Hematopoietic multipotent progenitor cell (in vitro differentiated cells): Measurements from ENCODE around the gene CD44. TPM values are rescaled to one million over a fixed set of nuclear protein-coding genes. Genes with fewer than 3 reads are reported as not detected.
A peak's percentile ranks its signal among the peaks of the same experiment; 100 is the strongest.

Source experiments
- DNase-seq, 3 donors: peaks; one replicate each; pipeline ENCODE4 v3.0.0-alpha.2; 2011 to 2015; ENCODE audit warnings: low read depth in 2 of 3, low spot score in 2 of 3
- total RNA-seq: library from RNA; depleted of rRNA; stranded (reverse); fragments of >200 nt; gene quantifications from one replicate; pipeline ENCODE4 v1.2.3, GENCODE V29; 2012

Gene CD44
- total RNA-seq, 1 donor, result 616 TPM

GRCh38 chr11:35173011-35173511 is 34.1 kb downstream of the CD44 start:
- DNase-seq, result no peak

- DNase-seq, result peak in 1 of 3 donors; percentile 33
Observed at GRCh38 chr11:35173616-35174566, 34.9 kb downstream of the CD44 start.

- DNase-seq, result no peak
Observed at GRCh38 chr11:35174666-35175065, 35.7 kb downstream of the CD44 start.

GRCh38 chr11:35177370-35177769 is 38.4 kb downstream of the CD44 start:
- DNase-seq, result no peak

GRCh38 chr11:35178067-35178805 is 39.3 kb downstream of the CD44 start:
- no peak for DNase-seq

- no peak for DNase-seq
Observed at GRCh38 chr11:35178873-35179272, 39.9 kb downstream of the CD44 start.

GRCh38 chr11:35179466-35180135 is 40.6 kb downstream of the CD44 start:
- no peak for DNase-seq

- DNase-seq, result no peak
Observed at GRCh38 chr11:35180317-35181233, 41.6 kb downstream of the CD44 start.

GRCh38 chr11:35182317-35182939 is 43.5 kb downstream of the CD44 start:
- DNase-seq, result no peak

GRCh38 chr11:35183326-35183925 is 44.5 kb downstream of the CD44 start:
- DNase-seq, result no peak

GRCh38 chr11:35185696-35186095 is 46.7 kb downstream of the CD44 start:
- DNase-seq, result no peak

- no peak for DNase-seq
Observed at GRCh38 chr11:35187996-35188395, 49.0 kb downstream of the CD44 start.

GRCh38 chr11:35190804-35191348 is 51.9 kb downstream of the CD44 start:
- DNase-seq, result no peak

- DNase-seq, result no peak
Observed at GRCh38 chr11:35192347-35192746, 53.4 kb downstream of the CD44 start.

- DNase-seq, result no peak
Observed at GRCh38 chr11:35193767-35194166, 54.8 kb downstream of the CD44 start.

GRCh38 chr11:35197292-35197691 is 58.3 kb downstream of the CD44 start:
- DNase-seq, result no peak

GRCh38 chr11:35200811-35201341 is 61.9 kb downstream of the CD44 start:
- no peak for DNase-seq

GRCh38 chr11:35204614-35205013 is 65.6 kb downstream of the CD44 start:
- DNase-seq, result no peak

GRCh38 chr11:35206616-35207015 is 67.6 kb downstream of the CD44 start:
- DNase-seq, result no peak
